ENCODE data around the gene LSMEM2. TPM values are rescaled to one million over a fixed set of nuclear protein-coding genes. Genes with fewer than 3 reads are reported as not detected.

LSMEM2 gene
- total and polyA plus RNA-seq, 2 donors = 0.39 to 0.79 TPM

DNA sequence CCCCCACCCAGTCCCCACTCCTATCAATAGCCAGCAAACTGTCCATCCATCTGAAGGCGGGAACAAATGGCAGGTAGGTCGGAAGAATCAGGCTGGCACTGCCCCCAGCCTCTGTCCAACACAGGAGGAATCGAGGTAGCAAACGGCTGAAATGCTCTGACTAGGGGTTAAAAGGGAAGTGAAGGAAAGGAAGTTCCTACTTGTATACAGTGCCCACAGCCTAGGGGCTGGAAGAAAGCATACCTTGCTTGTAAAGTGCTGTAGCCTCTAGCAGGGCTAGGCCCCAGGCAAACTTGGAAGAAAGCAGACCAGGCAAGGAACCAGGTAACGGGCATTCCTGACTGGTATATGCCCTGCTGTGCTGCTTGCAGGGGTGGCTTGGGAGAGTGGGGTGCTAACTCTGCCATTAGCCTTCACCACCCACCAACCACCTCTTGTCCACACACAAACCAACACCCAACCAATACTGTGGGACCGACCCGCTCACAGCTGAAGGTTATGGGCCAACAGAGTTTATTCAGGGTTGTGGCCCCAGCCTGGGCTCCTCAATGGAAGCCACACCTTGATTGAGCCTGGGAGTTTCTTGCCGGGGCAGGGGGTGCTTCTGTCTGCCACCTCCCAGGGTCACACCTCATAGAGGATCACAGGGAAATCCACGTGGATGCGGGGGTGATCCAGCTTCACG is 46.8 kb downstream of the LSMEM2 start:
- H3K36me3 ChIP-seq (ENCODE audit: insufficient read depth) = peaks cover 2% of the 10 kb centered on the region
- H3K4me1 ChIP-seq (ENCODE audit: insufficient read depth) = peaks cover 3% of the 10 kb centered on the region
- no peak for DNase-seq (ENCODE audit: extremely low spot score)
- no peak overlapping the region for H3K4me3 ChIP-seq (ENCODE audit: low read depth, low read length)
- no peak overlapping the region for H3K27ac ChIP-seq (ENCODE audit: low read depth)
- 88% methylated on average over 11 of the region's 11 CpGs for WGBS

DNA sequence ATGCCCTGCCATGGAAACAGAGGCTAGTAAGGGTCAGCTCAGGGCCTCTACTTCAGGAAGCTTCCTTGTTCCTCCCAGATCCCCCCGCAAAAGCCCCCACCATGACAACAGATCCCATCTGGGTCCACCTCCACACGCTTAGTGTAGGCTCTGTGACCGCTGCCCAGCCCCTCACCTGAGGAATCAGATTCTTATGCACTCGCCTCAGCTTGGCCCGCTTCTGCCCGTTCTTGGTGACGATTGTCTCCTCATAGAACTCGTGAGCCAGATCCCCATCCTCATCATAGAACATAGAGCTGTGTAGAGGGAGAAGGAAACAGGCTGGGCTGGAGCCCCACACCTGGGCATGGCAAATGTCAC is 47.3 kb downstream of the LSMEM2 start:
- no peak for DNase-seq (ENCODE audit: extremely low spot score)
- Histone ChIP-seq H3K4me3 (ENCODE audit: low read depth, low read length) (no peak overlapping the region), H3K27ac (ENCODE audit: low read depth) (no peak overlapping the region), H3K36me3 (ENCODE audit: insufficient read depth) (peaks cover 3% of the 10 kb centered on the region), H3K4me1 (ENCODE audit: insufficient read depth) (peaks cover 3% of the 10 kb centered on the region)
- 91% methylated on average over 8 of the region's 8 CpGs for WGBS

DNA sequence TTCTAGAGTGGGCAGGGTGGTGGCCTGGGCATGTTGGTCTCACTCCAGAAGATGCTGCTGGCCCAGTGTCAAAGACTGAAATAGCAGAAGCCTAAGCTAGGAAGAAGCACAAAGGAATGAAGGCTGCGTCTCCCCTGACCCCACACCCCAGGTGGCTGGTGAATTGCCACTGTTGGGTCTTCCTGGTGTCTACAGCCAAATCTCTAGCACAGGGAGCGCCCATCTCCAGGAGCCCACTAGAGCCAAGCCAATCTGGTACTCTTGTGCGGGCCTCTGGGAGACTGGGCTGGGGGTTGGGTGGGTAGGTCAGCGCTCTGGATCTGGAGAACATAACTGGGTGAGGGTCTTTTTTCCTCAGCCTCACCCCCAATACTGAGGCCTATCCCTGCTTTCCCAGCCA is 48.2 kb downstream of the LSMEM2 start:
- peaks cover 3% of the 10 kb centered on the region for H3K4me1 ChIP-seq (ENCODE audit: insufficient read depth)
- 71% methylated on average over 4 of the region's 4 CpGs for WGBS
- DNase-seq (ENCODE audit: extremely low spot score) = no peak
- peaks cover 3% of the 10 kb centered on the region for H3K36me3 ChIP-seq (ENCODE audit: insufficient read depth)
- no peak overlapping the region for H3K27ac ChIP-seq (ENCODE audit: low read depth)
- H3K4me3 ChIP-seq (ENCODE audit: low read depth, low read length) = peak overlapping the region; percentile 91

DNA sequence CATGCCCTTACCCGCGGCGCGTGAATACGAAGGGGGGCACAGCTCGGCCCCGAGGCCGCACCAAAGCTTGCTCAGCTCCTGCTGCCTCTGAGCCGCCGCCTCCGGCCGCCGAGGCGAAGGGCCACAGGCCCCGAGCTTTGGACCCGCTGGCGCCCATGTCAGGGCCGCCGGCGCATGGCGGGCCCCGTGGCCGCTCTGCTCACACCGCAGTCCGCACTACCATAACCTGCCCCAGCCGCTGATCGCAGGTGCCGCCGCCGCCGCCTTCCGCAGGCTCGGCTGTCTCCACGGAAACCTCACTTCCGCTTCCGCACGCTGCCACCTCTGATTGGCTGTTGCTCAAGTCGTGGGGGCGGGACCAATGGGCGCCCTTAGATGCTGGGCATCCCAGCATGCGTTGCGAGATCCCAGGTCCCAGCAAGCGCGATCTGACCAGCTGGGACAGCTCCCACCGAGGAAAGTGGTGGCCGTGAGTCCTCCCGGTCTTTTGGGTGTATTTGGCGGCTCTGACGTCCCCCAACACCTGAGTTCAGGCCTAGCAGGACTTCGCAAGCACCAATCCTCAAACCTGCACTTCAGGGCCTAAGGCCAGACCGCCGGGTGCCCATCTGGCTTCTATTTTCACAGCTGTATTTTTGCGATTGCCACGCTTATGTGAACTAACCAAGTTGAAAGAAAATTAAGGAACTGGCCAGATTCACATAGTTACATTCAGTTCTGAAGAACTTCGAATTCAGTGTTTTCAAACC is 49.2 kb downstream of the LSMEM2 start, which contains the start of gene TUSC2:
Gene TUSC2 (minus strand): TSS at position 281 of the 749 bp plus-strand sequence. CDS start 124 bp downstream, at position 157.
- peaks cover 3% of the 10 kb centered on the region for H3K36me3 ChIP-seq (ENCODE audit: insufficient read depth)

DNA sequence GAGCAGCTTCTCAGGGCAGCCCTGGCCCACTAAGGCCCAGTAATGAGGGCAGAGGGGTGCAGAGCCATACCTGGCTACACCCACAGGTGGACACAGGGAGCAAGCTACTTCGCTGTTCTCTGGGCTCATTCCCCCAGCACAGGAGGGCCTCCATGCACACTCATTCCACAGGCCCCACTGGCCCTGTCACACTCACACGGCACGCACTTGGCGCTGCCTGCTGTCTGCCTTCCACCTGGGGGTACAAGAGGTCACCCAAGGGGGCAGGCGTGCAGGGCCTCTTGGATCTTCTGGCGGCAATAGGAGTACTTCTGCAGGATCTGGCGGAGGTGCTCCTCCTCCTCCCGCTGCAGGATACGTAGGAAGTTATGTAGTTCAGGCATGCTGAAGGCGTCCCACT is 51.4 kb downstream of the LSMEM2 start:
- Histone ChIP-seq H3K27ac (ENCODE audit: low read depth) (no peak overlapping the region), H3K4me3 (ENCODE audit: low read depth, low read length) (no peak overlapping the region), H3K36me3 (ENCODE audit: insufficient read depth) (peaks cover 3% of the 10 kb centered on the region), H3K4me1 (ENCODE audit: insufficient read depth) (peaks cover 3% of the 10 kb centered on the region)
- no peak for DNase-seq (ENCODE audit: extremely low spot score)
- WGBS = 90% methylated on average over 10 of the region's 10 CpGs

More for the DNA sequence above, 49.2 kb downstream of the LSMEM2 start, which contains the start of gene TUSC2:
- peak; percentile 94 for DNase-seq (ENCODE audit: extremely low spot score)
- H3K27ac ChIP-seq (ENCODE audit: low read depth) = no peak within 1 kb of the TSS
- WGBS = 2% methylated on average over 55 of the region's 55 CpGs
- H3K4me1 ChIP-seq (ENCODE audit: insufficient read depth) = peaks cover 3% of the 10 kb centered on the region
- peak within 1 kb of the TSS; percentile 91 for H3K4me3 ChIP-seq (ENCODE audit: low read depth, low read length)

DNA sequence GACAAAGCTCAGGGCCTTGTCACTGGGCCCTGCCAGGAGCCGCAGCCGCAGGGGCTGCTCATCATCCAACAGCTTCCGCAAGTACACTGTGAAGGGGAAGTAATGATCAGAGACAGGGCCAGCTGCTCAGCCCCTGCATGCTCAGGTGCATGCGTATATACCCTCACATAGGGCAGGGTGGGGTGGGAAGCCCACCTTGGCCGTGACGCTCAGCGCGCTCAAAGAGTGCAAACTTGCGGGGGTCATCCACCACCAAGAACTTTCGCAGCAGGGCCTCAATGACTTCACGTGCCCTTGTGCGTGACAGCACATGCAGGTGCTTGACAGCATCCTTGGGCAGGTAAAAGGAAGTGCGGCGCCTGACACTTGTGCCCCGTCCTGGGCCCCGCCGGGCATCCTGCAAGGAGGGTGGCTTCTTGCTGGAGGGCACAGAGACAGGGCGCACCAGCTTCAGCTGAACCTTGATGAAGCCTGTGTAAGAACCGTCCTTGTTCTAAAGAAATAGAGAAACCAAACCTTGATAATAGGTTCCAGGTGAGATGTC is 52.5 kb downstream of the LSMEM2 start:
- no peak overlapping the region for H3K4me3 ChIP-seq (ENCODE audit: low read depth, low read length)
- no peak overlapping the region for H3K27ac ChIP-seq (ENCODE audit: low read depth)
- WGBS = 93% methylated on average over 19 of the region's 19 CpGs
- H3K36me3 ChIP-seq (ENCODE audit: insufficient read depth) = peaks cover 3% of the 10 kb centered on the region
- DNase-seq (ENCODE audit: extremely low spot score) = no peak
- H3K4me1 ChIP-seq (ENCODE audit: insufficient read depth) = peaks cover 3% of the 10 kb centered on the region

DNA sequence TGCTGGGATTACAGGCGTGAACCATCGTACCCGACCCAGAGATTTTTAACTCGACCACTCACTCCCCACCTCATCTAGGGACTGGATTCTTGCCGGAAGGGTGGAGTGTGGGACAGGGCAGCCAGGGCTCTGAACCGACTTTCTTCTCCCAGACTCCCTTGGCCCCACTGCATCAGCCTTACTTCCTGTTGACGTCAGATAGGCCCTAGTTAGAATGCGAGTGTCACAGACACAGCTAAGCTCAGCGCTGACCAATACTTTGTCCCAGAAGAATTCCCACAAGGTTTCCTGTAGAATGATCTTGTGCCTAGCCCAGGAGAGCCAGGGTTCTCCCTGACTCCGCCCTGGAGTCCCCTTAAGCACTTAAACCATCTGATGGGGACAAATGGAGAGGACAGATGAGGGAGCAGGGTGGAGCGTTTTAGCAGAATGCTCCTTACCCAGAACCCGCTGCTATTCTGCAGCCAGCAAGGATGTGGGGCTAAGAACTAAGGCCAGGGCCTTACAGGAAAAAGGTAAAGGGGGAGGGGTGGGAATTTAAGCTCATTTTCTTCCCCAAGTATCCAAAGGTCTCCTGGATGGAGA is 54.9 kb downstream of the LSMEM2 start:
- no peak overlapping the region for H3K4me3 ChIP-seq (ENCODE audit: low read depth, low read length)
- WGBS = 58% methylated on average over 12 of the region's 12 CpGs
- H3K36me3 ChIP-seq (ENCODE audit: insufficient read depth) = peaks cover 3% of the 10 kb centered on the region
- DNase-seq (ENCODE audit: extremely low spot score) = no peak
- H3K4me1 ChIP-seq (ENCODE audit: insufficient read depth) = no peaks in the 10 kb centered on the region
- no peak overlapping the region for H3K27ac ChIP-seq (ENCODE audit: low read depth)

DNA sequence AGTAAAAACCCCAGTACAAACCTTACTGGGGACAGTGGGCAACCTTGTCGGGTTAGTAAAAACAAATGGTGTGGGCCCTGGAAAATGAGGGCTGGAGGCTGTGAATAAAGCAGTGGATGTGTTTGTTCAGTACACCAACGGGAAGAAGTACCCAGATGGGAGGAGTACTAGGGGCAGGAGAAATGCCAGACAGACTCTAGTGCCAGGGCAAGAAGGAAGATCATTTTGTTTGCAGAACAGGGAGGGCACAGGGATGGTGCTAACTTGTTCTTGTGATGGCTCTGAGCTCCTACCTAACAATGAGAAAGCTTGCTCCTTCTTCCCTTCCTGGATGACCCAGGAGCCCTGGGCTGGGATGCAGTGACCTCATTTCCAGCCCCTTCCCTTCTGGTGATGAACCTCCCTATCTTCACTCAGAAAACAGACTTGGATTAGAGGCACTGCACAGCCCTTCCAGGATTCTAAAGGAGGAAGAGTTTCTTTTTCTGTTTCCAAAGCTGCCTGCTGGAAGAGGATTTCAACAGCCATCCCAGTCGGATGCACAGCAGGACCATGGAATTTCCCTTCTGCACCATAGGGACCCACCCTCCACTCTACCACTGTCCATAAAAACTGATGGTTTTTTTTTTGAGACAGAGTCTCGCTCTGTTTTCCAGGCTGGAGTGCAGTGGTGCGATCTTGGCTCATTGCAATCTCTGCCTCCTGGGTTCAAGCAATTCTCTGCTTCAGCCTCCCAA is 55.6 kb downstream of the LSMEM2 start:
- WGBS = 64% methylated on average over 5 of the region's 5 CpGs
- Histone ChIP-seq H3K4me3 (ENCODE audit: low read depth, low read length) (no peak overlapping the region), H3K4me1 (ENCODE audit: insufficient read depth) (no peaks in the 10 kb centered on the region), H3K36me3 (ENCODE audit: insufficient read depth) (peaks cover 3% of the 10 kb centered on the region), H3K27ac (ENCODE audit: low read depth) (peak overlapping the region; percentile 42)
- DNase-seq (ENCODE audit: extremely low spot score) = no peak

DNA sequence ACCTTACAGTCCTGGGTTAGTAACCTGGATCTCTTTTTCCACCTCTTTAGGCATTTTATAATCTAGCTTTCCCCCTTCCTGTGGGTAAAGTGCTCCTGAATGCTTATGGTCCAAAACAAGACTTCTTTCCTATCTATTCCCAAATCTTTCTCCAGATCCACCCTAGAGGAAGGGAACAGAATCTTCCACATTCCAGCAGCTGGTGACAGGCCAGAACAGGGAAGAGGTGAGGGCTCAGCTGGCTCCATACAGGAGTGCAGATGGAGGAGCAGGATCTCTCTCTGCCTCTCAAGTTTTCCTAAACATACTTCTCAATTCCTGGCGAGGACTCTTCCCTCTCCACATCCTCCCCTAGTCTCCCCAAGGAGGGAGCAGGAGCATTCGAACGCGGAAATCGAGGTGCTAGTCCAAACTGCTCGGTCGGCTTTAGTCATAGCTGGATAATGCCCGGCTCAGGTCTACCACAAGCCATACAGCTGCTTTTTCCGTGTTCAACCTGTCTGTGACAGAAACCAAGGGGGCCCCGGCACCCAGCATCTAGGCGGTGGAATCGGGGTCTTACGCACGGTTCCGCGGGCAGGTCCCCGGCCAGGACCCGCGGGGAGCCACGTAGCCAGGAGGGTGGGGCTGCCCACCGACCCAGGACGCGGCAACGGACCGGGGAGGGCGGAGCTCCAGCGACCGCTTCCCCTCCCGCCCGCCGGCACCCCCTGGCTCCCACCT is 57.7 kb downstream of the LSMEM2 start:
- no peak for DNase-seq (ENCODE audit: extremely low spot score)
- under 1% methylated on average over 31 of the region's 31 CpGs for WGBS
- Histone ChIP-seq H3K4me3 (ENCODE audit: low read depth, low read length) (peak overlapping the region; percentile 62), H3K36me3 (ENCODE audit: insufficient read depth) (no peaks in the 10 kb centered on the region), H3K27ac (ENCODE audit: low read depth) (peak overlapping the region; percentile 97), H3K4me1 (ENCODE audit: insufficient read depth) (no peaks in the 10 kb centered on the region)

DNA sequence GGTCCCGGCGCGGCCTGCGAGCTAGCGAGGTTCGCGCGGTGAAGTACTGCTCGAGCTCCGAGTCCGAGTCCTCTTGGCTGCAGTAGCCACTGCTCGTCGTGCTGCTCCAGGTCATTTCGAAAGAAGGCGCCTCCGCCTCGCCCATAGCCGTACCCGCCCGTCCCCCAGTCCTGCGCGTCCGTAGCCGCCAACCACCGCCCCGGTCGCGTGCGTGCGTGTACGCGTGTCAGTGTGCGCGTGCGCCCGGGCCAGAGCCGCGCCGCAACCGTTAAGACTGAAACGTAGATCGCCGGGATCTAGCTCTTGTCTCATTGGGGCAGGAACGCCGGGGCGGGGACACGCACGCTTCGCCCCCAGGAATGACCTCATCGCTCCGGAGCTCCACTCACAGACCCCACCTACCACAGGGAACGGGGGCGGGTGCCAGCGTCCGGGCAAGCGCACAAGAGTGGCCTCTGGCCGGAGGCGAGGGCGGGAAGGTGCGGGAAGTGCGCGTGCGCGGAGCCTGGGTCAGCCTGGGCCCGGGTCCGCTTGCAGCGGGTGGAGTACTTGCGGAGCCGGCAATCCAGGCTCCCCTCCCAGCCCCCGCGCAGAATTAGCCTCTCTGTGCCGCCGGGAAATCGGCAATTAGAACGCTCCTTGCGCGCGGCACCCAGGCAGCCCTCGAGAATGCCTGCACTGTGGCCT is 58.4 kb downstream of the LSMEM2 start:
- peak; percentile 95 for DNase-seq (ENCODE audit: extremely low spot score)
- peak overlapping the region; percentile 62 for H3K4me3 ChIP-seq (ENCODE audit: low read depth, low read length)
- WGBS = under 1% methylated on average over 79 of the region's 79 CpGs
- H3K27ac ChIP-seq (ENCODE audit: low read depth) = peak overlapping the region; percentile 97
- no peaks in the 10 kb centered on the region for H3K36me3 ChIP-seq (ENCODE audit: insufficient read depth)
- H3K4me1 ChIP-seq (ENCODE audit: insufficient read depth) = no peaks in the 10 kb centered on the region

Measured in urinary bladder (tissue), 4 donors.